Activated CD4-positive, alpha-beta T cell treated with anti-CD3 and anti-CD28 coated beads for 1 hour (primary cell): ENCODE data around the gene ALDH1L1.
"Not testable (repeated sequence)": the region's sequence is repeated elsewhere in the genome, so short reads cannot be mapped to it uniquely, and the experiment has no call there.

Source experiments
- DNase-seq: peaks from one replicate; pipeline ENCODE4 v3.0.0-alpha.2; 2020

Gene ALDH1L1

GRCh38 chr3:126081618-126082361 is 98.6 kb downstream of the ALDH1L1 start:
- no peak for DNase-seq

- DNase-seq: no peak
Measured at GRCh38 chr3:126080970-126081369, 99.4 kb downstream of the ALDH1L1 start.

- DNase-seq: no peak
Measured at GRCh38 chr3:126078866-126079265, 101.5 kb downstream of the ALDH1L1 start.

- no peak for DNase-seq
Measured at GRCh38 chr3:126077754-126078153, 102.6 kb downstream of the ALDH1L1 start.

GRCh38 chr3:126076140-126076539 is 104.2 kb downstream of the ALDH1L1 start:
- no peak for DNase-seq

- DNase-seq: no peak
Measured at GRCh38 chr3:126070146-126070545, 110.2 kb downstream of the ALDH1L1 start.

GRCh38 chr3:126067959-126068358 is 112.4 kb downstream of the ALDH1L1 start:
- no peak for DNase-seq

GRCh38 chr3:126066676-126067075 is 113.7 kb downstream of the ALDH1L1 start:
- not testable (repeated sequence) for DNase-seq

- DNase-seq: no peak
Measured at GRCh38 chr3:126065876-126066275, 114.5 kb downstream of the ALDH1L1 start.

- DNase-seq: no peak
Measured at GRCh38 chr3:126064627-126065258, 115.6 kb downstream of the ALDH1L1 start.

GRCh38 chr3:126063358-126063965 is 116.9 kb downstream of the ALDH1L1 start:
- DNase-seq: no peak

GRCh38 chr3:126061301-126062032 is 118.9 kb downstream of the ALDH1L1 start:
- no peak for DNase-seq

GRCh38 chr3:126060613-126061145 is 119.7 kb downstream of the ALDH1L1 start:
- DNase-seq: no peak

GRCh38 chr3:126058666-126059065 is 121.7 kb downstream of the ALDH1L1 start:
- DNase-seq: no peak

GRCh38 chr3:126057936-126058335 is 122.5 kb downstream of the ALDH1L1 start:
- DNase-seq: no peak

GRCh38 chr3:126057501-126057819 is 122.9 kb downstream of the ALDH1L1 start:
- DNase-seq: no peak

GRCh38 chr3:126056681-126057500 is 123.5 kb downstream of the ALDH1L1 start:
- DNase-seq: no peak

GRCh38 chr3:126056088-126056487 is 124.3 kb downstream of the ALDH1L1 start:
- no peak for DNase-seq

GRCh38 chr3:126054870-126055269 is 125.5 kb downstream of the ALDH1L1 start:
- no peak for DNase-seq

- no peak for DNase-seq
Measured at GRCh38 chr3:126053949-126054569, 126.3 kb downstream of the ALDH1L1 start.
